GM12873 (cell line): ENCODE data around the gene CREG1.

Source experiments
- CTCF ChIP-seq: IDR thresholded peaks from 2 replicates; pipeline ENCODE4 v1.5.1; 2012; ENCODE audit warnings: low read depth, mild to moderate bottlenecking, moderate library complexity, low read length, control low read depth; ENCODE audit not compliant: insufficient read depth; ENCODE audit errors: missing control alignments

Gene CREG1

GRCh38 chr1:167501515-167502191 lies 51.9 kb downstream of the CREG1 start:
- no peak for TF ChIP-seq CTCF

- TF ChIP-seq CTCF, result no peak
These were observed 53.2 kb downstream of the CREG1 start for GRCh38 chr1:167500283-167500860.

- no peak for TF ChIP-seq CTCF
These were observed 53.9 kb downstream of the CREG1 start for GRCh38 chr1:167499664-167500101.

GRCh38 chr1:167499106-167499505 lies 54.5 kb downstream of the CREG1 start:
- TF ChIP-seq CTCF, result no peak

- no peak for TF ChIP-seq CTCF
These were observed 56.6 kb downstream of the CREG1 start for GRCh38 chr1:167496797-167497619.

GRCh38 chr1:167493372-167493771 lies 60.2 kb downstream of the CREG1 start:
- no peak for TF ChIP-seq CTCF

- no peak for TF ChIP-seq CTCF
These were observed 61.1 kb downstream of the CREG1 start for GRCh38 chr1:167492481-167492910.
